IMR-90 (cell line): ENCODE measurements around the gene REN. TPM values are rescaled to one million over a fixed set of nuclear protein-coding genes. Genes with fewer than 3 reads are reported as not detected.

Source experiments
- ATAC-seq: fragments of 200-7000 bp; cut with Tn5 transposase; 2 replicates; pipeline ENCODE4 v1.9.1; 2020; ENCODE audit warnings: low read depth, mild to moderate bottlenecking, moderate library complexity
- BruUV-seq: library from RNA; stranded (reverse); fragments of 400-500 nt; replicated peaks from 2 replicates; lab custom pipeline; 2021; lab: Mats Ljungman, UMichigan
- CTCF ChIA-PET: fragments of 300-600 bp; formaldehyde crosslinking; extraction: SDS; loops from one replicate; lab custom pipeline; 2021; ENCODE audit warnings: antibody characterized with exemption; lab: Yijun Ruan, JAX
- POLR2A ChIA-PET: fragments of 300-600 bp; sonication (Branson Sonifier 250); formaldehyde crosslinking; loops from one replicate; lab custom pipeline; 2022; ENCODE audit warnings: antibody characterized with exemption; ENCODE audit not compliant: unreplicated experiment; lab: Charles Lee
- DNase-seq: peaks from one replicate; pipeline ENCODE4 v3.0.0; 2013
- H2AFZ ChIP-seq: replicated peaks from 2 replicates; pipeline ENCODE3; 2013; ENCODE audit warnings: low read length, mild to moderate bottlenecking; ENCODE audit not compliant: poor library complexity
- H2AK5ac ChIP-seq: 2 replicates; pipeline ENCODE4 v1.6.1; 2013; ENCODE audit warnings: low read depth, low read length, inconsistent platforms
- H2AK9ac ChIP-seq: replicated peaks from 2 replicates; pipeline ENCODE3; 2013; ENCODE audit warnings: mild to moderate bottlenecking, low read depth, low read length, moderate library complexity; ENCODE audit not compliant: poor library complexity
- H2BK120ac ChIP-seq: 2 replicates; pipeline ENCODE4 v1.6.1; 2013; ENCODE audit warnings: low read depth, low read length, inconsistent platforms
- H2BK15ac ChIP-seq: 3 replicates; pipeline ENCODE4 v1.6.1; 2013; ENCODE audit warnings: low read depth, low read length, inconsistent platforms
- H2BK20ac ChIP-seq: 2 replicates; pipeline ENCODE4 v1.6.1; 2013; ENCODE audit warnings: low read depth, mild to moderate bottlenecking, inconsistent platforms, low read length, moderate library complexity
- H2BK5ac ChIP-seq: 2 replicates; pipeline ENCODE4 v1.6.1; 2013; ENCODE audit warnings: mild to moderate bottlenecking, low read depth, low read length, inconsistent platforms; ENCODE audit not compliant: poor library complexity, severe bottlenecking
- H3K14ac ChIP-seq: replicated peaks from 2 replicates; pipeline ENCODE4 v1.6.1; 2013; ENCODE audit warnings: low read depth, low read length, inconsistent platforms
- H3K18ac ChIP-seq: 2 replicates; pipeline ENCODE4 v1.6.1; 2013; ENCODE audit warnings: low read depth, low read length, control low read depth
- H3K23ac ChIP-seq: 2 replicates; pipeline ENCODE4 v1.6.1; 2013; ENCODE audit warnings: low read depth, low read length, inconsistent platforms
- H3K27ac ChIP-seq: 2 replicates; pipeline ENCODE4 v1.5.1; 2013; ENCODE audit warnings: mild to moderate bottlenecking, control low read depth, low read length; ENCODE audit not compliant: insufficient read depth
- H3K27me3 ChIP-seq: 2 replicates; pipeline ENCODE4 v1.6.1; 2013; ENCODE audit warnings: low read length; ENCODE audit not compliant: control insufficient read depth, insufficient read depth
- H3K36me3 ChIP-seq: 2 replicates; pipeline ENCODE4 v1.6.1; 2013; ENCODE audit warnings: low read length, mixed read lengths; ENCODE audit not compliant: control insufficient read depth, insufficient read depth
- H3K4ac ChIP-seq: 2 replicates; pipeline ENCODE4 v1.6.1; 2013; ENCODE audit warnings: low read depth, low read length, inconsistent platforms
- H3K4me1 ChIP-seq: 2 replicates; pipeline ENCODE4 v1.6.1; 2013; ENCODE audit warnings: low read length, mixed read lengths; ENCODE audit not compliant: control insufficient read depth, insufficient read depth
- H3K4me2 ChIP-seq: 2 replicates; pipeline ENCODE4 v1.6.1; 2013; ENCODE audit warnings: low read depth, mild to moderate bottlenecking, control low read depth, low read length, moderate library complexity
- H3K4me3 ChIP-seq: 2 replicates; pipeline ENCODE4 v1.5.1; 2013; ENCODE audit warnings: low read depth, mild to moderate bottlenecking, control low read depth, low read length, moderate library complexity; ENCODE audit not compliant: insufficient read depth
- H3K56ac ChIP-seq: 2 replicates; pipeline ENCODE4 v1.6.1; 2013; ENCODE audit warnings: low read length, inconsistent platforms; ENCODE audit not compliant: insufficient read depth; ENCODE audit errors: extremely low read depth
- H3K79me1 ChIP-seq, 2 experiments: 2 replicates each; pipeline ENCODE4 v1.6.1; 2013; ENCODE audit warnings: low read length in 2 of 2, inconsistent platforms in 1 of 2, low read depth in 1 of 2
- H3K9ac ChIP-seq: 2 replicates; pipeline ENCODE4 v1.6.1; 2013; ENCODE audit warnings: low read depth, low read length, control low read depth
- H3K9me1 ChIP-seq: 2 replicates; pipeline ENCODE4 v1.6.1; 2013; ENCODE audit warnings: low read length, inconsistent platforms; ENCODE audit not compliant: insufficient read depth
- H3K9me3 ChIP-seq: 2 replicates; pipeline ENCODE4 v1.6.1; 2013; ENCODE audit warnings: low read length; ENCODE audit not compliant: control insufficient read depth, insufficient read depth
- H4K20me1 ChIP-seq: 2 replicates; pipeline ENCODE4 v1.6.1; 2013; ENCODE audit warnings: low read length, inconsistent platforms; ENCODE audit not compliant: insufficient read depth
- H4K5ac ChIP-seq: 2 replicates; pipeline ENCODE4 v1.6.1; 2013; ENCODE audit warnings: mild to moderate bottlenecking, low read depth, low read length, control low read depth
- H4K8ac ChIP-seq, 2 experiments: 2 replicates each; pipeline ENCODE4 v1.6.1; 2013; ENCODE audit warnings: low read depth in 2 of 2, low read length in 2 of 2, control low read depth in 1 of 2, inconsistent platforms in 1 of 2
- H4K91ac ChIP-seq: 2 replicates; pipeline ENCODE4 v1.6.1; 2013; ENCODE audit warnings: low read depth, low read length, inconsistent platforms; ENCODE audit not compliant: insufficient read depth
- BHLHE40 ChIP-seq: fragments of 150-350 bp; IDR thresholded peaks from 2 replicates; pipeline ENCODE4 v1.6.1; 2016; ENCODE audit warnings: mild to moderate bottlenecking, low read depth, low read length
- CEBPB ChIP-seq: IDR thresholded peaks from 2 replicates; pipeline ENCODE4 v1.6.1; 2012; ENCODE audit warnings: low read depth, low read length, improper control_type of control experiment
- CHD1 ChIP-seq: IDR thresholded peaks from 2 replicates; pipeline ENCODE4 v1.6.1; 2012; ENCODE audit warnings: low read depth, low read length, improper control_type of control experiment
- FOS ChIP-seq: fragments of 150-350 bp; IDR thresholded peaks from 2 replicates; pipeline ENCODE4 v1.6.1; 2016; ENCODE audit warnings: low read depth, low read length
- MAFK ChIP-seq: IDR thresholded peaks from 2 replicates; pipeline ENCODE4 v1.6.1; 2012; ENCODE audit warnings: low read depth, low read length, improper control_type of control experiment
- MAZ ChIP-seq: IDR thresholded peaks from 2 replicates; pipeline ENCODE4 v1.6.1; 2012; ENCODE audit warnings: low read depth, mild to moderate bottlenecking, low read length, improper control_type of control experiment, moderate library complexity, borderline replicate concordance
- MXI1 ChIP-seq: IDR thresholded peaks from 2 replicates; pipeline ENCODE4 v1.6.1; 2012; ENCODE audit warnings: low read depth, mild to moderate bottlenecking, low read length, moderate library complexity, borderline replicate concordance
- NFE2L2 ChIP-seq: fragments of 150-350 bp; IDR thresholded peaks from 2 replicates; pipeline ENCODE4 v1.6.1; 2016; ENCODE audit warnings: low read depth, mild to moderate bottlenecking, low read length
- POLR2A ChIP-seq: IDR thresholded peaks from 2 replicates; pipeline ENCODE4 v1.6.1; 2012; ENCODE audit warnings: mild to moderate bottlenecking, low read depth, low read length
- RAD21 ChIP-seq: IDR thresholded peaks from 2 replicates; pipeline ENCODE4 v1.6.1; 2012; ENCODE audit warnings: low read length, improper control_type of control experiment
- RCOR1 ChIP-seq: IDR thresholded peaks from 2 replicates; pipeline ENCODE4 v1.6.1; 2012; ENCODE audit warnings: mild to moderate bottlenecking, low read length, improper control_type of control experiment; ENCODE audit not compliant: insufficient replicate concordance
- RFX5 ChIP-seq: IDR thresholded peaks from 2 replicates; pipeline ENCODE4 v1.8.0; 2012; ENCODE audit warnings: low read depth, mild to moderate bottlenecking, low read length, moderate library complexity
- SMC3 ChIP-seq: fragments of 150-350 bp; IDR thresholded peaks from 2 replicates; pipeline ENCODE4 v1.6.1; 2016; ENCODE audit warnings: low read depth, mild to moderate bottlenecking, antibody characterized with exemption, low read length, moderate library complexity
- USF2 ChIP-seq: fragments of 150-350 bp; IDR thresholded peaks from 2 replicates; pipeline ENCODE4 v1.6.1; 2017; ENCODE audit warnings: mild to moderate bottlenecking, antibody characterized with exemption, low read length, low read depth
- WGBS, 2 experiments: methylation state at CpG; one replicate each; pipeline versions ENCODE4 v1.1.5 to v1.1.7; 2013; ENCODE audit warnings: missing lambda C conversion rate in 2 of 2; ENCODE audit not compliant: insufficient read length in 1 of 2; ENCODE audit errors: extremely low coverage in 2 of 2; 5-methylcytosine and 5-hydroxymethylcytosine counted together
- dilution Hi-C: fragments of 300-500 bp; cut with HindIII; formaldehyde crosslinking; loops from one replicate; pipeline ENCODE4 v1.14.3; 2018; ENCODE audit warnings: low sequenced_read_pairs; ENCODE audit not compliant: unreplicated experiment
- in situ Hi-C: fragments of 300-500 bp; cut with MboI; formaldehyde crosslinking; loops from 3 replicates; pipeline ENCODE4 v1.14.3; 2019; ENCODE audit warnings: low sequenced_read_pairs, inconsistent platforms, mixed read lengths
- intact Hi-C: fragments of 100-400 bp; cut with micrococcal nuclease; formaldehyde crosslinking; loops from 2 replicates; pipeline ENCODE4 v1.10.0; 2022
- polyA plus RNA-seq, 3 experiments: library from polyadenylated mRNA; depleted of rRNA; stranded (reverse); fragments of >200 nt; gene quantifications; 2 replicates each; pipeline ENCODE4 v1.2.3, GENCODE V29; 2012; ENCODE audit warnings: low replicate concordance in 1 of 3
- total RNA-seq: library from RNA; depleted of rRNA; stranded (reverse); fragments of >200 nt; gene quantifications from 2 replicates; pipeline ENCODE4 v1.2.3, GENCODE V29; 2012
- TF ChIP-seq, protein P1 (sequence below): fragments of 150-350 bp; IDR thresholded peaks from 2 replicates; pipeline ENCODE4 v1.6.1; 2016; ENCODE audit warnings: low read depth, mild to moderate bottlenecking, low read length, moderate library complexity, borderline replicate concordance
- TF ChIP-seq, protein P2 (sequence below): conservative IDR thresholded peaks from 2 replicates; pipeline ENCODE4 v1.5.1; 2012; ENCODE audit warnings: mild to moderate bottlenecking, low read depth, low read length, improper control_type of control experiment

Gene REN
- total and polyA plus RNA-seq, 2 of the 4 experiments (the other 2 are of a cell fraction): 0.54 to 1.2 TPM

- Histone ChIP-seq H2BK15ac (no peak overlapping the region), H3K4me3 (no peak overlapping the region), H3K23ac (no peak overlapping the region), H2BK5ac (no peak overlapping the region), H4K5ac (no peak overlapping the region), H2BK20ac (no peak overlapping the region), H4K8ac (no peak overlapping the region), H4K20me1 (no peaks in the 10 kb centered on the region), H3K9me1 (peaks cover 6% of the 10 kb centered on the region; the same call in 1 of the 2 replicates), H2AFZ (no peak overlapping the region), H3K36me3 (peaks cover 35% of the 10 kb centered on the region; the same call in 1 of the 2 replicates), H2AK9ac (no peak overlapping the region), H2AK5ac (no peak overlapping the region), H3K27ac (no peak overlapping the region), H3K56ac (no peak overlapping the region), H3K4me1 (no peaks in the 10 kb centered on the region; the same call in 1 of the 2 replicates), H3K4ac (no peak overlapping the region), H3K18ac (no peak overlapping the region), H2BK120ac (no peak overlapping the region), H3K9ac (no peak overlapping the region), H4K91ac (no peak overlapping the region), H3K14ac (no peak overlapping the region), H3K4me2 (no peak overlapping the region), H3K9me3 (no peaks in the 10 kb centered on the region), H3K79me1 (no peaks in the 10 kb centered on the region), H3K27me3 (no peaks in the 10 kb centered on the region)
- 67% methylated on average over 2 of the region's 2 CpGs; no CpG with 5 or more reads in 1 of the 2 experiments for WGBS, 2 experiments
- dilution Hi-C loops (loop anchor here (25.0 kb wide), 1 partner anchor 275 kb away; the partner anchor contains the start of gene SNRPE), intact Hi-C loops (no loop called here), in situ Hi-C loops (no loop called here)
- ATAC-seq (no peak), DNase-seq (no peak)
- ChIA-PET CTCF (no interaction called here), POLR2A (no interaction called here)
- TF ChIP-seq NFE2L2 (no peak), RFX5 (no peak), CEBPB (no peak), POLR2A (no peak), MAFK (no peak), SMC3 (no peak), USF2 (no peak), RCOR1 (no peak), RAD21 (no peak), BHLHE40 (no peak), MXI1 (no peak), CHD1 (no peak), FOS (no peak), MAZ (no peak)
- TF ChIP-seq, protein P1, sequence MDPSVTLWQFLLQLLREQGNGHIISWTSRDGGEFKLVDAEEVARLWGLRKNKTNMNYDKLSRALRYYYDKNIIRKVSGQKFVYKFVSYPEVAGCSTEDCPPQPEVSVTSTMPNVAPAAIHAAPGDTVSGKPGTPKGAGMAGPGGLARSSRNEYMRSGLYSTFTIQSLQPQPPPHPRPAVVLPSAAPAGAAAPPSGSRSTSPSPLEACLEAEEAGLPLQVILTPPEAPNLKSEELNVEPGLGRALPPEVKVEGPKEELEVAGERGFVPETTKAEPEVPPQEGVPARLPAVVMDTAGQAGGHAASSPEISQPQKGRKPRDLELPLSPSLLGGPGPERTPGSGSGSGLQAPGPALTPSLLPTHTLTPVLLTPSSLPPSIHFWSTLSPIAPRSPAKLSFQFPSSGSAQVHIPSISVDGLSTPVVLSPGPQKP: no peak
- TF ChIP-seq, protein P2, sequence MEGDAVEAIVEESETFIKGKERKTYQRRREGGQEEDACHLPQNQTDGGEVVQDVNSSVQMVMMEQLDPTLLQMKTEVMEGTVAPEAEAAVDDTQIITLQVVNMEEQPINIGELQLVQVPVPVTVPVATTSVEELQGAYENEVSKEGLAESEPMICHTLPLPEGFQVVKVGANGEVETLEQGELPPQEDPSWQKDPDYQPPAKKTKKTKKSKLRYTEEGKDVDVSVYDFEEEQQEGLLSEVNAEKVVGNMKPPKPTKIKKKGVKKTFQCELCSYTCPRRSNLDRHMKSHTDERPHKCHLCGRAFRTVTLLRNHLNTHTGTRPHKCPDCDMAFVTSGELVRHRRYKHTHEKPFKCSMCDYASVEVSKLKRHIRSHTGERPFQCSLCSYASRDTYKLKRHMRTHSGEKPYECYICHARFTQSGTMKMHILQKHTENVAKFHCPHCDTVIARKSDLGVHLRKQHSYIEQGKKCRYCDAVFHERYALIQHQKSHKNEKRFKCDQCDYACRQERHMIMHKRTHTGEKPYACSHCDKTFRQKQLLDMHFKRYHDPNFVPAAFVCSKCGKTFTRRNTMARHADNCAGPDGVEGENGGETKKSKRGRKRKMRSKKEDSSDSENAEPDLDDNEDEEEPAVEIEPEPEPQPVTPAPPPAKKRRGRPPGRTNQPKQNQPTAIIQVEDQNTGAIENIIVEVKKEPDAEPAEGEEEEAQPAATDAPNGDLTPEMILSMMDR: no peak
- BruUV-seq: no TSS peak
These were observed 29.3 kb downstream of the REN start for GRCh38 chr1:204136814-204137213.
